IPS-11a (cell line): ENCODE data around the gene EPHA10.
"Not testable (repeated sequence)": the region's sequence is repeated elsewhere in the genome, so short reads cannot be mapped to it uniquely, and the experiment has no call there.

Experiments used
- H3K4me3 ChIP-seq: one replicate; pipeline ENCODE4 v1.5.1; 2013; ENCODE audit warnings: low read depth, low read length, control low read depth

The EPHA10 gene

GRCh38 chr1:37771440-37771839, 6.5 kb upstream of the EPHA10 start:
- not testable (repeated sequence) for H3K4me3 ChIP-seq

- no peak overlapping the region for H3K4me3 ChIP-seq
These were observed 2.6 kb upstream of the EPHA10 start for GRCh38 chr1:37767488-37767887.

- no peak overlapping the region for H3K4me3 ChIP-seq
These were observed 1.2 kb upstream of the EPHA10 start for GRCh38 chr1:37765916-37766664.

- no peak overlapping the region for H3K4me3 ChIP-seq
These were observed 500 bp downstream of the EPHA10 start for GRCh38 chr1:37764414-37764825.

GRCh38 chr1:37763791-37764413, 1.0 kb downstream of the EPHA10 start:
- H3K4me3 ChIP-seq, result no peak overlapping the region

GRCh38 chr1:37762516-37762915, 2.4 kb downstream of the EPHA10 start:
- no peak overlapping the region for H3K4me3 ChIP-seq

GRCh38 chr1:37761416-37762095, 3.4 kb downstream of the EPHA10 start:
- H3K4me3 ChIP-seq, result no peak overlapping the region

- H3K4me3 ChIP-seq, result no peak overlapping the region
These were observed 5.5 kb downstream of the EPHA10 start for GRCh38 chr1:37759451-37759850.

- no peak overlapping the region for H3K4me3 ChIP-seq
These were observed 8.9 kb downstream of the EPHA10 start for GRCh38 chr1:37755951-37756560.

GRCh38 chr1:37755290-37755689, 9.6 kb downstream of the EPHA10 start:
- H3K4me3 ChIP-seq, result no peak overlapping the region

- H3K4me3 ChIP-seq, result peak overlapping the region; percentile 6
These were observed 11.2 kb downstream of the EPHA10 start for GRCh38 chr1:37753473-37754321.

- H3K4me3 ChIP-seq, result peak overlapping the region; percentile 43
These were observed 12.1 kb downstream of the EPHA10 start for GRCh38 chr1:37752583-37753471.

- H3K4me3 ChIP-seq, result no peak overlapping the region
These were observed 12.7 kb downstream of the EPHA10 start for GRCh38 chr1:37752213-37752582.

GRCh38 chr1:37748565-37748964, 16.4 kb downstream of the EPHA10 start:
- H3K4me3 ChIP-seq, result no peak overlapping the region

GRCh38 chr1:37746806-37747205, 18.1 kb downstream of the EPHA10 start:
- H3K4me3 ChIP-seq, result no peak overlapping the region

GRCh38 chr1:37741662-37742061, 23.3 kb downstream of the EPHA10 start:
- H3K4me3 ChIP-seq, result no peak overlapping the region

- H3K4me3 ChIP-seq, result no peak overlapping the region
These were observed 23.8 kb downstream of the EPHA10 start for GRCh38 chr1:37741130-37741529.

- no peak overlapping the region for H3K4me3 ChIP-seq
These were observed 25.7 kb downstream of the EPHA10 start for GRCh38 chr1:37739222-37739621.

- H3K4me3 ChIP-seq, result not testable (repeated sequence)
These were observed 26.3 kb downstream of the EPHA10 start for GRCh38 chr1:37738619-37739018.

- not testable (repeated sequence) for H3K4me3 ChIP-seq
These were observed 26.9 kb downstream of the EPHA10 start for GRCh38 chr1:37737975-37738374.
